ENCODE results near the gene SLC25A47.
"Not testable (repeated sequence)": the region's sequence is repeated elsewhere in the genome, so short reads cannot be mapped to it uniquely, and the experiment has no call there.

SLC25A47 gene

GRCh38 chr14:100306101-100306997 lies 16.8 kb upstream of the SLC25A47 start, which contains the start of gene SLC25A29:
Gene SLC25A29 (minus strand): TSS chr14:100306444. CDS start chr14:100306232, 212 bp downstream.
- peak; percentile 64 for DNase-seq

- no peak for DNase-seq
Measured at GRCh38 chr14:100306998-100307765, 16.0 kb upstream of the SLC25A47 start.

GRCh38 chr14:100307766-100308426 lies 15.2 kb upstream of the SLC25A47 start:
- DNase-seq, result no peak

GRCh38 chr14:100308427-100308792 lies 14.7 kb upstream of the SLC25A47 start:
- not testable (repeated sequence) for DNase-seq

GRCh38 chr14:100309028-100309737 lies 14.0 kb upstream of the SLC25A47 start:
- no peak for DNase-seq

- DNase-seq, result not testable (repeated sequence)
Measured at GRCh38 chr14:100312110-100312876, 10.8 kb upstream of the SLC25A47 start.

GRCh38 chr14:100312877-100313400 lies 10.2 kb upstream of the SLC25A47 start:
- DNase-seq, result no peak

GRCh38 chr14:100313464-100314230 lies 9.5 kb upstream of the SLC25A47 start:
- DNase-seq, result no peak

GRCh38 chr14:100314724-100315123 lies 8.4 kb upstream of the SLC25A47 start:
- no peak for DNase-seq

- DNase-seq, result no peak
Measured at GRCh38 chr14:100317389-100317788, 5.8 kb upstream of the SLC25A47 start.

- DNase-seq, result no peak
Measured at GRCh38 chr14:100317912-100318808, 5.0 kb upstream of the SLC25A47 start.

- DNase-seq, result no peak
Measured at GRCh38 chr14:100320157-100320856, 2.8 kb upstream of the SLC25A47 start.

- no peak for DNase-seq
Measured at GRCh38 chr14:100321473-100322137, 1.5 kb upstream of the SLC25A47 start.

GRCh38 chr14:100322138-100322957 lies 791 bp upstream of the SLC25A47 start:
- DNase-seq, result no peak

- no peak for DNase-seq
Measured at GRCh38 chr14:100323942-100324307, 786 bp downstream of the SLC25A47 start.

- DNase-seq, result no peak
Measured at GRCh38 chr14:100325231-100325632, 2.1 kb downstream of the SLC25A47 start.

- no peak for DNase-seq
Measured at GRCh38 chr14:100325958-100326357, 2.8 kb downstream of the SLC25A47 start.

GRCh38 chr14:100327128-100327527 lies 4.0 kb downstream of the SLC25A47 start:
- DNase-seq, result no peak

All from NCI-H2227 treated with DMSO at 0.1 percent for 48 hours (cell line).